NT2/D1 (cell line): ENCODE results near the gene SYPL2.

ENCODE experiments used
- DNase-seq: peaks from one replicate; pipeline ENCODE4 v3.0.0-alpha.2; 2011; ENCODE audit warnings: low read depth, low spot score
- H3K27me3 ChIP-seq: 2 replicates; pipeline ENCODE4 v1.6.0; 2011; ENCODE audit warnings: mild to moderate bottlenecking; ENCODE audit not compliant: insufficient read length, insufficient read depth
- H3K36me3 ChIP-seq: 2 replicates; pipeline ENCODE4 v1.6.1; 2011; ENCODE audit warnings: mild to moderate bottlenecking, low read length, mixed read lengths; ENCODE audit not compliant: insufficient read depth, insufficient read length
- H3K4me1 ChIP-seq: 2 replicates; pipeline ENCODE4 v1.5.1; 2011; ENCODE audit not compliant: insufficient read depth, insufficient read length
- H3K4me3 ChIP-seq: 2 replicates; pipeline ENCODE4 v1.5.1; 2011; ENCODE audit warnings: low read depth; ENCODE audit not compliant: insufficient read length
- H3K9ac ChIP-seq: 2 replicates; pipeline ENCODE4 v1.6.0; 2011; ENCODE audit warnings: low read depth; ENCODE audit not compliant: insufficient read length
- H3K9me3 ChIP-seq: 2 replicates; pipeline ENCODE4 v1.5.1; 2011; ENCODE audit warnings: mild to moderate bottlenecking, low read length; ENCODE audit not compliant: insufficient read depth
- SUZ12 ChIP-seq: IDR thresholded peaks from 2 replicates; pipeline ENCODE4 v1.6.1; 2011; ENCODE audit not compliant: insufficient read length, insufficient read depth; ENCODE audit errors: extremely low read depth
- YY1 ChIP-seq: IDR thresholded peaks from 2 replicates; pipeline ENCODE4 v1.6.1; 2011; ENCODE audit not compliant: insufficient read length, insufficient read depth
- ZNF274 ChIP-seq: IDR thresholded peaks from 2 replicates; pipeline ENCODE4 v1.6.1; 2011; ENCODE audit warnings: mild to moderate bottlenecking, low read depth, low read length

SYPL2 gene

DNA sequence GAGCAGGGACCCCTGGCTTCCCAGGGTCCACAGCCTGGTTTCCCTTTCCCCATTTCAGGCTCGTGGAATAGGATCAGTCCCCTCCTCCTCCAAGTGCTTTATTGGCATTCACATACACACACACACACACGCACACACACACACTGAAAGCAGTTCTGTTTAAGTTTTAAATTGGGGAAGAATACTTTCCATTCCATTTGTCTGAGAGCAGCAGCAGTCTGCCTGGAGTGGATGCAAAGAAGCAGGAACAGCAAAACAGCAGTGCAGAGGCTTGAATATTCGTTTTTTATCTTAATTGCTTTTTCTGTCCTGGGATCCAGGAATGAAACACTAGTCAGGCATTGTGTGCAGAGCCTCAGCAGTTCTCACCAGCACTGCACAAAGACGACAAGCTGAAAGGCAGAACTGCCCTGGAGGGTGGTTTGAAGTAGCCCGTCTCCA is 34.6 kb downstream of the SYPL2 start:
- Histone ChIP-seq H3K9me3 (peaks cover 9% of the 10 kb centered on the region; the same call in 1 of the 2 replicates), H3K4me3 (no peak overlapping the region), H3K36me3 (peaks cover 9% of the 10 kb centered on the region), H3K9ac (no peak overlapping the region), H3K4me1 (peaks cover 17% of the 10 kb centered on the region), H3K27me3 (no peaks in the 10 kb centered on the region)
- DNase-seq, result no peak
- TF ChIP-seq ZNF274 (no peak), SUZ12 (no peak), YY1 (no peak)

DNA sequence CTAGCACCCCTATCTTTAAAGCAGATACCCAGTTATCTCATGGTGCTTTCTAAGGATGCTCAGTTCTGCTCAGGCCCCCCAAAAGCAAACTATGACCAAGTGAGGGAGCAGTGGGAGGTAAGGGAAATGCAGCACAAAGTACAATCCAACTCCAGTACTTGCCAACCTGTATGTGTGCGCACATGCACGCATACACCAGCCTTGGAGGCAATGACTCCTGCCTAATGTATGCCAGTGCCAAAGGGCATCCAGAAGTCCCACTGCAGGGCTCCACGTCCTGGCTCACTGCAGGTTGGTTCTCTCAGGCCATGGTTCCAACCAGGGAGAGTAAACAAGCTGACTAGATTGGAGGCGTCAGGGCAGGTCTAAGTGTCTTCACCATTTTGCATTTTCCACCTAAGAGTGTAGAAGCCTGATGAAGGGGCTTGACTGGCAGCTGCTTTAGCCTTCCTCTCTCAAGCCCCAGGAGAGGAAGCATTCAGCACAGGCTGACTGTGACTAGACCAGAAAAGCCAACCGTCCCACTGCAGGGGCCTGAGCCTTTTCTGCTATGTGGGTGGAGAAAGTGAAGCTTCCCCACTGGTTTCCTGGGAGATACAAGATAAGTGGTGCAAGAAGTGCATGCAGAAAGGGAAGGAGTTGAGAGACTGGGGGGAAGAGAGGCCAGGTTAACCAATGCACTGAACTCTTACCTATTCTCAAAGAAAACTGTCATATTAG is 35.5 kb downstream of the SYPL2 start:
- Histone ChIP-seq H3K9me3 (peaks cover 9% of the 10 kb centered on the region; the same call in 1 of the 2 replicates), H3K9ac (no peak overlapping the region), H3K27me3 (no peaks in the 10 kb centered on the region), H3K4me3 (no peak overlapping the region), H3K4me1 (peaks cover 17% of the 10 kb centered on the region), H3K36me3 (peaks cover 3% of the 10 kb centered on the region)
- DNase-seq, result no peak
- TF ChIP-seq YY1, result no peak
- TF ChIP-seq ZNF274, result no peak
- TF ChIP-seq SUZ12, result no peak

DNA sequence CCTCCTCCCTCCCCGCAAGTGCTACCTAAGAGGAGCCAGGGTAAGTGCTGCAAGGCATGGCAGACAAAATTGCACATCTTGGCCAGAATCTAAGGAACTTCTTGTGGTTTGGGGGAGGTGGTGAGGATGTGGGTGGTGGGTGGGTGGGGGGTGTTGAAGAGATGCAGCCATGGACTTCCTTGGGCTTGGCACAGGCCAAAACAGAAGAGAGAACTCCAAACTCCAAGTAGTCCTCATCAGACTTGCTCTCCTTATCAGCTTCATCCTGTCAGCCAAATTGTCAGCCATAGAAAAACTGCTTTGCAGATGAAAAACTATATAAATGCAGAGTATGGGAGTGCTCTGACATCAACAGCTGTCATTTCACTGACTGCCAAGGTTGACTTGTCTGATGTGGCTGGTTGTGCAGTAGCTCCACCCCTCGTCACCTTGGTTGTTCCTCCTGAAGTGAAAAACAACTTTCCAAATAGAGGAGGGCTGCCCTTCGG is 36.1 kb downstream of the SYPL2 start:
- peaks cover 17% of the 10 kb centered on the region for H3K4me1 ChIP-seq
- no peak for DNase-seq
- H3K4me3 ChIP-seq, result no peak overlapping the region
- H3K9ac ChIP-seq, result no peak overlapping the region
- peaks cover 3% of the 10 kb centered on the region for H3K27me3 ChIP-seq
- H3K36me3 ChIP-seq, result no peaks in the 10 kb centered on the region
- peaks cover 9% of the 10 kb centered on the region; the same call in 1 of the 2 replicates for H3K9me3 ChIP-seq
- TF ChIP-seq YY1 (no peak), SUZ12 (no peak), ZNF274 (no peak)

DNA sequence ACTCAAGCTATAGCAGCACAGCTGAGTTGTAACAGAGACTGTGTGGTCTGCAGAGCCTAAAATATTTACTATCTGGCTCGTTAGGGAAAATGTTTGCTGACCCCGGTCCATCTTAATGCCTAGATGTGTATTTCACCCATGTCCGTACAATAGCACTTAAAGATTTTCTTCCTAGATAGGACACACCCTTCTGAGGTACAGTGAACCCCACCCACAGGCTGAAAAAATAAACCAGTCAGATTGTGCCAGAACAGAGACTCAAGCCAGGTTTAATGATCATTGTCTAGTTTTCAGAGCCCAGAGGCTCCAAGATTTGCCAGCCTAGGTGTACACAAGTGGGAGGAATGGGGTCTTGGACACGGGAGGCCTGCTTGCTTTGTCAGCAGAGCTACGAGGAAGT is 37.6 kb downstream of the SYPL2 start:
- H3K36me3 ChIP-seq, result no peaks in the 10 kb centered on the region
- no peak overlapping the region for H3K9ac ChIP-seq
- TF ChIP-seq SUZ12 (no peak), YY1 (no peak), ZNF274 (no peak)
- H3K4me3 ChIP-seq, result no peak overlapping the region
- no peak for DNase-seq
- peaks cover 18% of the 10 kb centered on the region for H3K27me3 ChIP-seq
- peaks cover 9% of the 10 kb centered on the region; the same call in 1 of the 2 replicates for H3K9me3 ChIP-seq
- H3K4me1 ChIP-seq, result peaks cover 10% of the 10 kb centered on the region

DNA sequence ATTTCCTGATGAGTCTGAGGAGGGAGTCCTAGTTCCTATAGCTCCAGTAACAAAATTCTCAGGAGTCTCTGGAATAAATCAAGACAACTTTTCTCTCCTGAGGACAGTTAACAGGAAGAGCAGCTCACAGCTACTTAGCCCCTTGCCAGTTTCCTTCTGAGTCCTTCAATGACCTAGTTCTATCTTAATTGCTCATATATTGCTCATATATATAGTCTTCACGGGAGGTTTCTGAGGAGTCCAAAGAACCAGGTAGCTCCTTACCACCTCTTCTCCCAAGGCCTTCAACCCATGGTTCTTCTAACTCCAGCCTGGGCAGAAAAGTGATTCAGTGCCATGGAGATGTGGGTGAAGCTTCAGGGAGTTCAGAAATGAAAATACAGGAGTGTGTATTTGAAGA is 38.6 kb downstream of the SYPL2 start:
- H3K36me3 ChIP-seq, result no peaks in the 10 kb centered on the region
- DNase-seq, result no peak
- no peak overlapping the region for H3K9ac ChIP-seq
- peaks cover 7% of the 10 kb centered on the region for H3K4me1 ChIP-seq
- peaks cover 28% of the 10 kb centered on the region for H3K27me3 ChIP-seq
- H3K4me3 ChIP-seq, result no peak overlapping the region
- peaks cover 5% of the 10 kb centered on the region; the same call in 1 of the 2 replicates for H3K9me3 ChIP-seq
- TF ChIP-seq SUZ12 (no peak), ZNF274 (no peak), YY1 (no peak)

DNA sequence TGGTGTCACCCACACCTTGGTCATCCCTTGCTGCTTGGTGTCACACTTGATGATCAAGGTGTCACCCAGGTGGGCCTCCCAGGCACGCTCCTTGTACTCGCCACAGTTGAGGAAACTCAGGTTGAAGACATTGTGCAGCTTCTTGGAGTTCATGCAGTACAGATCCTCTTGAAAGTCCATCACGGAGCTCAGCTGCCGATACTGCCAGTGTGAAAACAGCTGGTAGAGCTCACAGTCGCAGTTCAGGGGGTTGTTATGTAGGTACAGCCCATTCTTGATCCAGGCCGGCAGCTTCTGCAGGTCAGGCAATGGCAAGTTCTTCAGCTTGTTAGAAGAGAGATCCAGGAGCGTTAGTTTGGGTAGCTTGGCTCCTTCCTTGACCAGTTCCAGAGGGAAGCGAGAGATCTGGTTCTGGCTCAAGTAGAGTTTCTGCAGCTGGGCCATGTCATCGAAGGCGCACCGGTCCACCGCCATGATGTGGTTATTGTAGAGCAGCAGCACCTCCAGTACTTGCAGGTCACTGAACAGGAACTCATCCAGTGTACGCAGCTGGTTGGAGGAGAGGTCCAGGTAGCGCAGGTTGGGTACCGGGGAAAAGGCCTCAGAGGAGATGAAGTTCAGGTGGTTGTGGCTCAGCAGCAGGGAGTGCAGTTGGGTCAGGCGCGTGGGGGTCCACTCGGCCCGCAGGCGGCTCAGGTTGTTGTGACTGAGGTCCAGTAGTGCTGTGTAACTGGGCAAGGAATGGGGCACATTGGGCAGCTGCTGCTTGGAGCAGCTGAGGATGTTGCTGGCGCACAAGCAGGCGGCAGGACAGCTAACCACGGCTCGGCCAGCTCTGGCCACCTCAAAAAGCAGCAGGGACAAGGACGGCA is 41.9 kb downstream of the SYPL2 start:
- Histone ChIP-seq H3K4me1 (peaks cover 3% of the 10 kb centered on the region), H3K4me3 (no peak overlapping the region), H3K9ac (no peak overlapping the region), H3K27me3 (peaks cover 52% of the 10 kb centered on the region), H3K9me3 (no peaks in the 10 kb centered on the region), H3K36me3 (no peaks in the 10 kb centered on the region)
- no peak for DNase-seq
- TF ChIP-seq ZNF274, result no peak
- TF ChIP-seq SUZ12, result no peak
- TF ChIP-seq YY1, result no peak

DNA sequence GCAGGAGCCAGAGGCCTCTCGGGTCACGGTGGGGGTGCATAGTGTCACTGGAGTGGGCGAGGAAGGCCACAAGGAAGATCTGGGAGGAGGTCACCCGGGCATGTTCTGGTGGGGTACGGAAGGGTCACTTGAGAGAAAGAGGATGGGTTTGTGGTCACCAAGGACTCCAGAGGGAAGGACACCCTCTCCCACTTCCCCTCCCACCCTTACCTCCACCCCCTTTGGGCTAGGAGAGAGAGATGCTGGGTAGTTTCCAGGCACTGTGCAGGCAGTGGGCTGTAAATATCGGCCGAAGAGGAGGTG is 42.5 kb downstream of the SYPL2 start:
- H3K4me3 ChIP-seq, result peak overlapping the region; percentile 70
- peaks cover 3% of the 10 kb centered on the region for H3K4me1 ChIP-seq
- no peak for DNase-seq
- no peaks in the 10 kb centered on the region for H3K9me3 ChIP-seq
- no peaks in the 10 kb centered on the region for H3K36me3 ChIP-seq
- TF ChIP-seq SUZ12 (no peak), YY1 (no peak), ZNF274 (no peak)
- peak overlapping the region; percentile 71 for H3K9ac ChIP-seq
- peaks cover 52% of the 10 kb centered on the region for H3K27me3 ChIP-seq
